Right lobe of liver (tissue), 6 donors: Measurements from ENCODE around the gene CDCA4. TPM values are rescaled to one million over a fixed set of nuclear protein-coding genes. Genes with fewer than 3 reads are reported as not detected.

ENCODE experiments used
- ATAC-seq, 4 donors: fragments of 200-7000 bp; cut with Tn5 transposase; one replicate each; pipeline ENCODE4 v1.9.1; 2020; ENCODE audit warnings: mild to moderate bottlenecking in 4 of 4, moderate library complexity in 4 of 4
- DNase-seq, 3 donors: peaks; one replicate each; pipeline ENCODE4 v3.0.0-alpha.2; 2020
- H3K27ac ChIP-seq, 3 donors: fragments of 200-600 bp; one replicate each; pipeline ENCODE4 v1.8.0; 2022
- H3K27me3 ChIP-seq, 2 donors: fragments of 200-600 bp; one replicate each; pipeline ENCODE4 v1.8.0; 2022
- H3K36me3 ChIP-seq, 4 donors: fragments of 200-600 bp; sonication (generic) in 1 of 4; one replicate each; pipeline versions ENCODE4 v1.5.1 to v1.8.0; 2017 to 2022; ENCODE audit warnings: control low read depth in 1 of 4
- H3K4me1 ChIP-seq, 4 donors: fragments of 200-600 bp; sonication (generic) in 1 of 4; one replicate each; pipeline versions ENCODE4 v1.5.1 to v1.8.0; 2017 to 2022; ENCODE audit warnings: control low read depth in 1 of 4
- H3K4me3 ChIP-seq, 3 donors: fragments of 200-600 bp; one replicate each; pipeline ENCODE4 v1.8.0; 2022
- H3K9me3 ChIP-seq, 4 donors: fragments of 200-600 bp; sonication (generic) in 1 of 4; one replicate each; pipeline versions ENCODE4 v1.5.1 to v1.8.0; 2017 to 2022; ENCODE audit warnings: control low read depth in 1 of 4
- POLR2A ChIP-seq: fragments of 450-650 bp; IDR thresholded peaks from one replicate; pipeline ENCODE4 v1.6.1; 2017; ENCODE audit warnings: antibody characterized with exemption, mild to moderate bottlenecking
- WGBS: methylation state at CpG from one replicate; pipeline ENCODE4 v1.1.6; 2018; ENCODE audit warnings: low coverage, low lambda C conversion rate; ENCODE audit not compliant: insufficient coverage; ENCODE audit errors: missing lambda C conversion rate; 5-methylcytosine and 5-hydroxymethylcytosine counted together
- intact Hi-C, 2 donors: fragments of 100-400 bp; cut with DNase I; formaldehyde crosslinking; loops; one replicate each; pipeline versions ENCODE4 v1.11.2 to v1.14.1; 2022
- total RNA-seq, 6 experiments: library from RNA; depleted of rRNA in 2 of 6; stranded (reverse); fragments of >200 nt in 2 of 6; fragmentation: NEBNext Ultra II Directional in 3 of 6; extraction: Animal tissue kit (Norgen Biotek cat#: 25700) in 3 of 6; gene quantifications; one replicate each; pipeline versions ENCODE4 v1.1.0 to v1.2.4, GENCODE V29; 2016 to 2023
- TF ChIP-seq, protein P1 (sequence below), 4 donors: fragments of 200-600 bp in 3 of 4; fragments of 450-650 bp in 1 of 4; IDR thresholded peaks; one replicate each; pipeline versions ENCODE4 v1.5.1 to v1.8.0; 2016 to 2022; ENCODE audit warnings: antibody characterized with exemption in 4 of 4, mild to moderate bottlenecking in 2 of 4
- donor health status: DM: no; HTN: yes; CAD: no.
- donor health status: DM: no; HTN: no; CAD: no.
- donor health status: DM: no; HTN: no; CAD: no.
- donor health status: DM: no; HTN: yes; CAD: no.
- donor health status: DM: no; HTN: yes; CAD: no.

Gene CDCA4
- total RNA-seq, 6 experiments from 2014 or later, result 0.90 to 3.5 (median 1.7) TPM

- TF ChIP-seq, protein P1, sequence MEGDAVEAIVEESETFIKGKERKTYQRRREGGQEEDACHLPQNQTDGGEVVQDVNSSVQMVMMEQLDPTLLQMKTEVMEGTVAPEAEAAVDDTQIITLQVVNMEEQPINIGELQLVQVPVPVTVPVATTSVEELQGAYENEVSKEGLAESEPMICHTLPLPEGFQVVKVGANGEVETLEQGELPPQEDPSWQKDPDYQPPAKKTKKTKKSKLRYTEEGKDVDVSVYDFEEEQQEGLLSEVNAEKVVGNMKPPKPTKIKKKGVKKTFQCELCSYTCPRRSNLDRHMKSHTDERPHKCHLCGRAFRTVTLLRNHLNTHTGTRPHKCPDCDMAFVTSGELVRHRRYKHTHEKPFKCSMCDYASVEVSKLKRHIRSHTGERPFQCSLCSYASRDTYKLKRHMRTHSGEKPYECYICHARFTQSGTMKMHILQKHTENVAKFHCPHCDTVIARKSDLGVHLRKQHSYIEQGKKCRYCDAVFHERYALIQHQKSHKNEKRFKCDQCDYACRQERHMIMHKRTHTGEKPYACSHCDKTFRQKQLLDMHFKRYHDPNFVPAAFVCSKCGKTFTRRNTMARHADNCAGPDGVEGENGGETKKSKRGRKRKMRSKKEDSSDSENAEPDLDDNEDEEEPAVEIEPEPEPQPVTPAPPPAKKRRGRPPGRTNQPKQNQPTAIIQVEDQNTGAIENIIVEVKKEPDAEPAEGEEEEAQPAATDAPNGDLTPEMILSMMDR (IDR thresholded peaks at IDR 0.05), result no peak
- no peak for TF ChIP-seq POLR2A
- Histone ChIP-seq H3K27me3 (no peaks in the 10 kb centered on the region), H3K9me3 (no peaks in the 10 kb centered on the region), H3K4me3 (no peak overlapping the region), H3K36me3 (no peaks in the 10 kb centered on the region), H3K27ac (no peak overlapping the region), H3K4me1 (peaks cover 0 to 11% (median 2%) of the 10 kb centered on the region in 4 donors)
- DNase-seq (no peak), ATAC-seq (no peak)
- 88% methylated on average over 2 of the region's 4 CpGs for WGBS
- intact Hi-C loops, result no loop called here
Measured at GRCh38 chr14:105018414-105018813, 2.5 kb downstream of the CDCA4 start.

DNA sequence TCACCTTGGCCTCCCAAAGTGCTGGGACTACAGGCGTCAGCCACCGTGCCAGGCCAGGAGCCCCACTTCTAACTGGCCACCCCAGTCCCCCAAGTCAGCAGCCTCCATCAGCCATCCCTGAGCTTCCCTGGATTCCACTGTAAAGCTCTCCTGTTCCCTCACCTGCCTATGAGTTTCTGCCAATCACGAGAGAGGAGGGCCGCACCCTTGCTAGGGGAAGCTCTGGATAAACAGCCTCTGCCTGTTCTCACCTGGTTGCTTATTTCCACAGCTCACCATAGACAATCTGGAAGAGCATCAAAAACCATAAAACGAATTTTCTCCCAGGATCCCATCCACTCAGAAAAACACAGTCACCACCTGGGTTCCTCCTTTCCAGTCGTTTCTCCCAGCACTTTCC lies 5.0 kb downstream of the CDCA4 start:
- DNase-seq (no peak), ATAC-seq (no peak)
- H3K4me1 ChIP-seq, result peaks cover 0 to 3% (median 0%) of the 10 kb centered on the region in 4 donors
- WGBS, result 56% methylated on average over 3 of the region's 6 CpGs
- no peaks in the 10 kb centered on the region for H3K27me3 ChIP-seq
- H3K4me3 ChIP-seq, result no peak overlapping the region
- no peaks in the 10 kb centered on the region for H3K9me3 ChIP-seq
- H3K36me3 ChIP-seq, result peaks cover 0 to 5% (median 1%) of the 10 kb centered on the region in 4 donors
- no peak for TF ChIP-seq POLR2A
- TF ChIP-seq, protein P1 (IDR thresholded peaks at IDR 0.05), result no peak
- intact Hi-C loops, result no loop called here
- H3K27ac ChIP-seq, result no peak overlapping the region

GRCh38 chr14:105015242-105015641 lies 5.6 kb downstream of the CDCA4 start:
- 46% methylated on average over 4 of the region's 9 CpGs for WGBS
- intact Hi-C loops, result no loop called here
- no peak for DNase-seq
- TF ChIP-seq POLR2A, result no peak
- TF ChIP-seq, protein P1 (IDR thresholded peaks at IDR 0.05), result no peak
- no peak overlapping the region for H3K4me3 ChIP-seq
- no peaks in the 10 kb centered on the region for H3K9me3 ChIP-seq
- no peak overlapping the region for H3K27ac ChIP-seq
- H3K36me3 ChIP-seq, result peaks cover 0 to 9% (median 3%) of the 10 kb centered on the region in 4 donors
- H3K4me1 ChIP-seq, result peaks cover 0 to 2% (median 0%) of the 10 kb centered on the region in 4 donors
- no peak for ATAC-seq
- H3K27me3 ChIP-seq, result no peaks in the 10 kb centered on the region

DNA sequence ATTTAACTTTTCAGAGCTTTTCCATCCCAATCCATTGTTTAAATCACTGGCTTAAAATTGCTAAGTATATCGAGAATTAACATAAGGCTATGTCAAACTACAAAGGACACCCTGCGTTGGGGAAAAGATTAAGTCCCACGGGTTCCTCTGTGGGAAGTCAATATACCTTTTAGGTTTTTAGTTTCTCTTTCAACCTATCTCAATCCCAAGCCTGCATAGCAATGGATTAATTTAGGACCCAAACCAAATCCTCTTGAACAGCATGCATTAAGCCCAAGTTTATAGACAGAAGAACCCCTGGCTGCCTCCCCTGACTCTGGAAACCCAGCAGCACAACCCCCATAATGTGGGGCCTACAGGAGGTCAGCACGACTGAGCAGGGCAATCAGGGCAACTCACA lies 6.3 kb downstream of the CDCA4 start:
- no peaks in the 10 kb centered on the region for H3K9me3 ChIP-seq
- no peaks in the 10 kb centered on the region for H3K27me3 ChIP-seq
- ATAC-seq, result no peak
- intact Hi-C loops, result no loop called here
- no peaks in the 10 kb centered on the region for H3K4me1 ChIP-seq
- no peak overlapping the region for H3K4me3 ChIP-seq
- H3K36me3 ChIP-seq, result peaks cover 0 to 9% (median 3%) of the 10 kb centered on the region in 4 donors
- no peak overlapping the region for H3K27ac ChIP-seq
- TF ChIP-seq, protein P1 (IDR thresholded peaks at IDR 0.05), result no peak
- no peak for TF ChIP-seq POLR2A
- 70% methylated on average over 4 of the region's 4 CpGs for WGBS
- DNase-seq, result no peak

GRCh38 chr14:105014032-105014431 lies 6.9 kb downstream of the CDCA4 start:
- TF ChIP-seq, protein P1 (IDR thresholded peaks at IDR 0.05), result no peak
- no peak for TF ChIP-seq POLR2A
- ATAC-seq (no peak), DNase-seq (no peak)
- Histone ChIP-seq H3K27ac (no peak overlapping the region), H3K4me1 (no peaks in the 10 kb centered on the region), H3K4me3 (no peak overlapping the region), H3K36me3 (peaks cover 0 to 9% (median 3%) of the 10 kb centered on the region in 4 donors), H3K27me3 (no peaks in the 10 kb centered on the region), H3K9me3 (no peaks in the 10 kb centered on the region)
- intact Hi-C loops, result no loop called here
- WGBS, result no CpG with 5 or more reads among the region's 9 CpGs
